Small intestine (tissue), 7 donors: ENCODE results near the gene ADPRH. TPM values are rescaled to one million over a fixed set of nuclear protein-coding genes. Genes with fewer than 3 reads are reported as not detected.

Experiments
- DNase-seq, 2 donors: peaks; one replicate each; pipeline versions ENCODE4 v3.0.0 to v3.0.0-alpha.2; 2013
- FAIRE-seq: peaks from 2 replicates; lab custom pipeline; 2012; peaks lifted over from hg19 to GRCh38; lab: Jason Lieb, UNC
- H3K27ac ChIP-seq, 3 donors: one replicate each; pipeline ENCODE4 v1.5.1; 2013; ENCODE audit warnings: low read length in 2 of 3, mild to moderate bottlenecking in 2 of 3, control low read depth in 1 of 3, inconsistent platforms in 1 of 3, low read depth in 1 of 3, moderate library complexity in 1 of 3
- H3K27me3 ChIP-seq, 3 donors: one replicate each; pipeline ENCODE4 v1.6.1; 2013; ENCODE audit warnings: low read length in 3 of 3, inconsistent platforms in 1 of 3; ENCODE audit not compliant: control insufficient read depth in 3 of 3, insufficient read depth in 3 of 3
- H3K36me3 ChIP-seq, 3 donors: one replicate each; pipeline ENCODE4 v1.6.1; 2013; ENCODE audit warnings: low read length in 3 of 3, inconsistent platforms in 1 of 3, low read depth in 1 of 3, mild to moderate bottlenecking in 1 of 3, moderate library complexity in 1 of 3; ENCODE audit not compliant: control insufficient read depth in 3 of 3, insufficient read depth in 2 of 3
- H3K4me1 ChIP-seq, 3 donors: one replicate each; pipeline ENCODE4 v1.6.1; 2013; ENCODE audit warnings: low read length in 2 of 3, inconsistent platforms in 1 of 3, low read depth in 1 of 3, mild to moderate bottlenecking in 1 of 3, moderate library complexity in 1 of 3; ENCODE audit not compliant: control insufficient read depth in 3 of 3, insufficient read depth in 2 of 3
- H3K4me3 ChIP-seq, 3 donors: one replicate each; pipeline ENCODE4 v1.5.1; 2013; ENCODE audit warnings: low read length in 3 of 3, control low read depth in 1 of 3, inconsistent platforms in 1 of 3, low read depth in 1 of 3, mild to moderate bottlenecking in 1 of 3, moderate library complexity in 1 of 3
- H3K9me3 ChIP-seq, 2 donors: one replicate each; pipeline ENCODE4 v1.6.1; 2013; ENCODE audit warnings: low read depth in 1 of 2, low read length in 1 of 2; ENCODE audit not compliant: control insufficient read depth in 2 of 2, insufficient read depth in 1 of 2
- WGBS, 3 donors: extraction: QIAGEN DNeasy Blood & Tissue Kit; methylation state at CpG; one replicate each; pipeline ENCODE4 v1.1.7; 2013; 5-methylcytosine and 5-hydroxymethylcytosine counted together
- polyA plus RNA-seq, 4 donors: library from polyadenylated mRNA; stranded (reverse) in 3 of 4; unstranded in 1 of 4; fragments of 200-250 nt in 3 of 4; fragments of 120-200 nt in 1 of 4; gene quantifications; one replicate each; pipeline versions ENCODE4 v1.2.1 to v1.2.3, GENCODE V29; 2013
- donor health status: healthy with polysubstance abuse.
- donor health status: control.
- donor health status: control.
- donor health status: Bipolar disorder and iron deficiency.
- donor health status: healthy.

The ADPRH gene
- polyA plus RNA-seq, 4 donors = 0.89 to 5.4 (median 2.1) TPM

GRCh38 chr3:119630880-119631329 lies 51.6 kb downstream of the ADPRH start:
- no peak overlapping the region for H3K4me3 ChIP-seq
- DNase-seq (no peak), FAIRE-seq (no peak)
- no peaks in the 10 kb centered on the region for H3K27me3 ChIP-seq
- peaks cover 0 to 4% (median 0%) of the 10 kb centered on the region in 3 donors for H3K4me1 ChIP-seq
- H3K36me3 ChIP-seq = no peaks in the 10 kb centered on the region
- 88 to 95% (median 90%) methylated on average over 7 of the region's 7 CpGs for WGBS, 3 donors
- no peaks in the 10 kb centered on the region for H3K9me3 ChIP-seq
- no peak overlapping the region for H3K27ac ChIP-seq

DNA sequence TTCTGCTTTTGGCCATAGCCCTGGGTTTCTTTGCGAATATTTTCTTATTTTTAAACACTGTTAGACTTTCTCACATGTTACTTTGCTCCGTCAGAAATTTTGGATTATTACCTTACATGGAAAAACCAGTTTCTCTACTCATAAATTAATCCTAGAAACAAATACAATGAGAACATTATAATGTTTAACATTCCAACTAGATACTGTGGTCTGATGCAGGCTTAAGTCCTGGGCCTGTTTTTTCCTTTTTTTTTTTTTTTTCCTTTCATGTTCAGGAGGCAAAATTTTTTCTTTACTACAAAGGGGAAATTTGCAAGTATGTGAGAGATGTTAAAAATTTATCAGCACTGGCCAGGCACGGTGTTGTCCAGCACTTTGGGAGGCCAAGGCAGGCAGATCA lies 52.2 kb downstream of the ADPRH start:
- H3K27me3 ChIP-seq = no peaks in the 10 kb centered on the region
- no peaks in the 10 kb centered on the region for H3K36me3 ChIP-seq
- peaks cover 0 to 4% (median 0%) of the 10 kb centered on the region in 3 donors for H3K4me1 ChIP-seq
- H3K9me3 ChIP-seq = no peaks in the 10 kb centered on the region
- no peak overlapping the region for H3K4me3 ChIP-seq
- FAIRE-seq (no peak), DNase-seq (no peak)
- WGBS, 3 donors = 69 to 77% (median 72%) methylated on average over 3 of the region's 3 CpGs
- no peak overlapping the region for H3K27ac ChIP-seq

DNA sequence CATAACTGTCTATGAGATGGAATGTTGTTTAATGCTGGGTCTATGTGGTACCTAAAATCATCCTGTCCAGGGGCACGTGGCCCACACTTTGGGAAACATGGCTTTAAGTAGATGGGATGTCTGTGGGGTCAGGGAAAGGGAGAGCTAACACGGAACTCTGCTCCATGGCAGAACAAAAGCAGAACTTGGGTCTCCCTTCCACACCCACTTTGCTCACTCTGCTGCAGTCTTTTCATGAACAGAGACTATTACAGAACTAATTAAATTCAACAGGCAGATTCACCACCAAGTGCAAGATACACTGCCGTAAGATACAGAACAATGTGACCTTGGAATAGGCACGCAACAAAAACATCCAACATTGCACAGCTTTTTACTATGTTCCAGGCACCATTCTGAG lies 52.9 kb downstream of the ADPRH start:
- 72 to 81% (median 74%) methylated on average over 4 of the region's 4 CpGs for WGBS, 3 donors
- no peak overlapping the region for H3K4me3 ChIP-seq
- no peak overlapping the region for H3K27ac ChIP-seq
- no peaks in the 10 kb centered on the region for H3K9me3 ChIP-seq
- no peaks in the 10 kb centered on the region for H3K27me3 ChIP-seq
- no peaks in the 10 kb centered on the region for H3K36me3 ChIP-seq
- peaks cover 0 to 4% (median 0%) of the 10 kb centered on the region in 3 donors for H3K4me1 ChIP-seq
- DNase-seq (no peak), FAIRE-seq (no peak)

DNA sequence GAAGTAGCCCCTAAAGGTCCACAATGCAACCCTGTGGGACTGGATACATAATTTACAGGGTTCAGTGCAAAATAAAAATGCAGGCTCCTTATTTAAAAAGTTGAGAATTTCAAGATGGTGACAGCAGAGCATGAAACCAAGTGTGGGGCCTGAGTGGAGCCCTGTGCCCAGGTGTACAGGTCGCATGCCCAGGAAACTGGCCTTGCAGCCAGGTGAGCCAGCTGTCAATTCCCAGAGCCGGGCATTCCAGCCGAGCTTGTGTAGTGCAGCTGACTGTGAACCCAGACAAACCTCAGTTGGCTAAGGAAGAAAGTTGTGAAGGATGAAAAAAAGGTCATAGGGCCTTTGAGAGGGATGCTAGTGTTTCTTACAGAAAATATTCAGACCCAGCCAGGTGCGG lies 53.5 kb downstream of the ADPRH start:
- DNase-seq = no peak
- FAIRE-seq = no peak
- Histone ChIP-seq H3K4me3 (no peak overlapping the region), H3K9me3 (no peaks in the 10 kb centered on the region), H3K36me3 (no peaks in the 10 kb centered on the region), H3K27me3 (no peaks in the 10 kb centered on the region), H3K4me1 (peaks cover 0 to 4% (median under 1%) of the 10 kb centered on the region in 3 donors), H3K27ac (no peak overlapping the region)
- 73 to 89% (median 75%) methylated on average over 4 of the region's 4 CpGs for WGBS, 3 donors

GRCh38 chr3:119635719-119636118 lies 56.4 kb downstream of the ADPRH start:
- Histone ChIP-seq H3K27ac (peak overlapping the region in 1 of 3 donors; percentile 12), H3K4me1 (peaks cover 0 to 6% (median 2%) of the 10 kb centered on the region in 3 donors), H3K36me3 (no peaks in the 10 kb centered on the region), H3K4me3 (no peak overlapping the region), H3K27me3 (no peaks in the 10 kb centered on the region), H3K9me3 (no peaks in the 10 kb centered on the region)
- 89 to 92% (median 92%) methylated on average over 10 of the region's 10 CpGs for WGBS, 3 donors
- DNase-seq (no peak), FAIRE-seq (no peak)

GRCh38 chr3:119636249-119636648 lies 57.0 kb downstream of the ADPRH start:
- DNase-seq = no peak
- 36 to 39% (median 37%) methylated on average over 1 of the region's 1 CpG for WGBS, 3 donors
- Histone ChIP-seq H3K27me3 (no peaks in the 10 kb centered on the region), H3K4me1 (peaks cover 0 to 6% (median 2%) of the 10 kb centered on the region in 3 donors), H3K27ac (peak overlapping the region in 1 of 3 donors; percentile 12), H3K9me3 (no peaks in the 10 kb centered on the region), H3K36me3 (no peaks in the 10 kb centered on the region), H3K4me3 (no peak overlapping the region)
- no peak for FAIRE-seq

- Histone ChIP-seq H3K4me1 (peaks cover 0 to 6% (median 2%) of the 10 kb centered on the region in 3 donors), H3K36me3 (peaks cover 0 to under 1% (median 0%) of the 10 kb centered on the region in 3 donors), H3K27ac (peak overlapping the region in 1 of 3 donors; percentile 96), H3K9me3 (no peaks in the 10 kb centered on the region), H3K4me3 (no peak overlapping the region), H3K27me3 (no peaks in the 10 kb centered on the region)
- 93 to 94% (median 93%) methylated on average over 4 of the region's 4 CpGs for WGBS, 3 donors
- FAIRE-seq (no peak), DNase-seq (no peak)
Observed at GRCh38 chr3:119636891-119637611, 57.8 kb downstream of the ADPRH start.

GRCh38 chr3:119637679-119638477 lies 58.6 kb downstream of the ADPRH start:
- no peaks in the 10 kb centered on the region for H3K27me3 ChIP-seq
- DNase-seq = no peak
- FAIRE-seq = no peak
- H3K4me3 ChIP-seq = no peak overlapping the region
- WGBS, 3 donors = 58 to 88% (median 77%) methylated on average over 3 of the region's 3 CpGs
- peak overlapping the region in 1 of 3 donors; percentile 96 for H3K27ac ChIP-seq
- peaks cover 0 to 5% (median 0%) of the 10 kb centered on the region in 3 donors for H3K36me3 ChIP-seq
- no peaks in the 10 kb centered on the region for H3K9me3 ChIP-seq
- H3K4me1 ChIP-seq = peaks cover 0 to 6% (median 2%) of the 10 kb centered on the region in 3 donors
